OCI-LY1 (cell line): ENCODE results near the gene CPNE5.

Experiments used
- EZH2 ChIP-seq: fragments of 200-600 bp; sonication (generic), shearing (Covaris generic); IDR thresholded peaks from 2 replicates; pipeline ENCODE4 v1.8.0; 2017; ENCODE audit warnings: borderline replicate concordance, mixed run types, mild to moderate bottlenecking, antibody characterized with exemption, low read length, moderate library complexity, mixed read lengths
- TF ChIP-seq, protein P1 (sequence below): fragments of 200-600 bp; sonication (generic), shearing (Covaris generic); IDR thresholded peaks from 2 replicates; pipeline ENCODE4 v1.5.1; 2017; ENCODE audit warnings: mild to moderate bottlenecking, antibody characterized with exemption, low read length, moderate library complexity, mixed read lengths

GRCh38 chr6:36730424-36731380 is 108.5 kb downstream of the CPNE5 start:
- TF ChIP-seq, protein P1, sequence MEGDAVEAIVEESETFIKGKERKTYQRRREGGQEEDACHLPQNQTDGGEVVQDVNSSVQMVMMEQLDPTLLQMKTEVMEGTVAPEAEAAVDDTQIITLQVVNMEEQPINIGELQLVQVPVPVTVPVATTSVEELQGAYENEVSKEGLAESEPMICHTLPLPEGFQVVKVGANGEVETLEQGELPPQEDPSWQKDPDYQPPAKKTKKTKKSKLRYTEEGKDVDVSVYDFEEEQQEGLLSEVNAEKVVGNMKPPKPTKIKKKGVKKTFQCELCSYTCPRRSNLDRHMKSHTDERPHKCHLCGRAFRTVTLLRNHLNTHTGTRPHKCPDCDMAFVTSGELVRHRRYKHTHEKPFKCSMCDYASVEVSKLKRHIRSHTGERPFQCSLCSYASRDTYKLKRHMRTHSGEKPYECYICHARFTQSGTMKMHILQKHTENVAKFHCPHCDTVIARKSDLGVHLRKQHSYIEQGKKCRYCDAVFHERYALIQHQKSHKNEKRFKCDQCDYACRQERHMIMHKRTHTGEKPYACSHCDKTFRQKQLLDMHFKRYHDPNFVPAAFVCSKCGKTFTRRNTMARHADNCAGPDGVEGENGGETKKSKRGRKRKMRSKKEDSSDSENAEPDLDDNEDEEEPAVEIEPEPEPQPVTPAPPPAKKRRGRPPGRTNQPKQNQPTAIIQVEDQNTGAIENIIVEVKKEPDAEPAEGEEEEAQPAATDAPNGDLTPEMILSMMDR: no peak
- TF ChIP-seq EZH2: no peak
